Esophagus squamous epithelium (tissue), 5 donors: Measurements from ENCODE around the gene PPP1R27. TPM values are rescaled to one million over a fixed set of nuclear protein-coding genes. Genes with fewer than 3 reads are reported as not detected.

Experiments used
- DNase-seq: peaks from one replicate; lab custom pipeline; 2025; lab: John Stamatoyannopoulos, UW
- H3K27ac ChIP-seq, 4 donors: fragments of 200-600 bp; sonication (generic); one replicate each; pipeline ENCODE4 v1.5.1; 2016 to 2019; ENCODE audit warnings: mild to moderate bottlenecking in 1 of 4
- H3K27me3 ChIP-seq, 4 donors: fragments of 200-600 bp; sonication (generic); 1 replicate in 3 of 4; 2 replicates in 1 of 4; pipeline versions ENCODE4 v1.5.1 to v1.6.0; 2017 to 2021; ENCODE audit warnings: antibody characterized with exemption in 1 of 4
- H3K36me3 ChIP-seq, 3 donors: fragments of 200-600 bp; sonication (generic); one replicate each; pipeline ENCODE4 v1.5.1; 2016 to 2019
- H3K4me1 ChIP-seq, 3 donors: fragments of 200-600 bp; sonication (generic); one replicate each; pipeline ENCODE4 v1.5.1; 2017 to 2019
- H3K4me3 ChIP-seq, 4 donors: fragments of 200-600 bp; sonication (generic); 1 replicate in 3 of 4; 2 replicates in 1 of 4; pipeline ENCODE4 v1.5.1; 2016 to 2019; ENCODE audit warnings: mild to moderate bottlenecking in 2 of 4, moderate library complexity in 1 of 4
- H3K9me3 ChIP-seq, 3 donors: fragments of 200-600 bp; sonication (generic); one replicate each; pipeline ENCODE4 v1.5.1; 2016 to 2019
- CTCF ChIP-seq, 6 experiments: fragments of 450-650 bp in 4 of 6; fragments of 200-600 bp in 2 of 6; sonication (generic) in 2 of 6; IDR thresholded peaks; one replicate each; pipeline ENCODE4 v1.5.1; 2016 to 2019; ENCODE audit warnings: antibody characterized with exemption in 6 of 6, mild to moderate bottlenecking in 4 of 6, moderate library complexity in 4 of 6
- POLR2A ChIP-seq, 4 donors: fragments of 450-650 bp; IDR thresholded peaks; one replicate each; pipeline ENCODE4 v1.6.1; 2017; ENCODE audit warnings: antibody characterized with exemption in 4 of 4, mild to moderate bottlenecking in 4 of 4, moderate library complexity in 3 of 4
- WGBS, 2 donors: methylation state at CpG; one replicate each; pipeline ENCODE4 v1.1.5; 2018; 5-methylcytosine and 5-hydroxymethylcytosine counted together
- intact Hi-C: fragments of 100-400 bp; cut with DNase I; formaldehyde crosslinking; loops from one replicate; pipeline ENCODE4 v1.15.0; 2022
- total RNA-seq, 4 donors: library from RNA; depleted of rRNA; stranded (reverse); fragments of >200 nt; gene quantifications; one replicate each; pipeline ENCODE4 v1.1.0, GENCODE V29; 2016
- donor health status: DM: yes; HTN: yes; CAD: no.

The PPP1R27 gene
- total RNA-seq, 4 donors from 2014 or later, result not detected

GRCh38 chr17:81844327-81844851 lies 9.5 kb upstream of the PPP1R27 start:
- Histone ChIP-seq H3K27me3 (no peaks in the 10 kb centered on the region), H3K9me3 (no peaks in the 10 kb centered on the region), H3K27ac (peak overlapping the region in 3 of 4 donors; percentile 3 to 92 (median 21)), H3K36me3 (peaks cover 52 to 72% (median 64%) of the 10 kb centered on the region in 3 donors), H3K4me3 (no peak overlapping the region), H3K4me1 (peaks cover 19 to 50% (median 21%) of the 10 kb centered on the region in 3 donors)
- intact Hi-C loops, result no loop called here
- no peak for DNase-seq
- 74 to 80% methylated on average over 2 to 3 of the region's 14 CpGs for WGBS, 2 donors
- TF ChIP-seq POLR2A (IDR thresholded peaks at IDR 0.05), result no peak
- TF ChIP-seq CTCF (IDR thresholded peaks at IDR 0.05), result no peak

GRCh38 chr17:81843713-81844326 lies 9.0 kb upstream of the PPP1R27 start:
- no peak for DNase-seq
- TF ChIP-seq POLR2A (IDR thresholded peaks at IDR 0.05), result no peak
- TF ChIP-seq CTCF (IDR thresholded peaks at IDR 0.05), result no peak
- Histone ChIP-seq H3K27me3 (no peaks in the 10 kb centered on the region), H3K4me1 (peaks cover 19 to 56% (median 21%) of the 10 kb centered on the region in 3 donors), H3K4me3 (no peak overlapping the region), H3K27ac (peak overlapping the region in 3 of 4 donors; percentile 21 to 93 (median 92)), H3K36me3 (peaks cover 52 to 67% (median 59%) of the 10 kb centered on the region in 3 donors), H3K9me3 (no peaks in the 10 kb centered on the region)
- intact Hi-C loops, result no loop called here
- WGBS, 2 donors, result 89 to 93% methylated on average over 19 to 20 of the region's 30 CpGs

GRCh38 chr17:81842725-81843504 lies 8.1 kb upstream of the PPP1R27 start:
- intact Hi-C loops, result no loop called here
- H3K36me3 ChIP-seq, result peaks cover 48 to 58% (median 53%) of the 10 kb centered on the region in 3 donors
- TF ChIP-seq POLR2A (IDR thresholded peaks at IDR 0.05) (no peak), CTCF (IDR thresholded peaks at IDR 0.05) (no peak)
- no peak for DNase-seq
- peak overlapping the region; percentile 90 to 93 (median 92) for H3K27ac ChIP-seq
- peaks cover 19 to 60% (median 21%) of the 10 kb centered on the region in 3 donors for H3K4me1 ChIP-seq
- H3K27me3 ChIP-seq, result no peaks in the 10 kb centered on the region
- no peaks in the 10 kb centered on the region for H3K9me3 ChIP-seq
- 47 to 71% methylated on average over 6 to 11 of the region's 21 CpGs for whole genome bisulfite sequencing, 2 donors
- no peak overlapping the region for H3K4me3 ChIP-seq

GRCh38 chr17:81842378-81842724 lies 7.5 kb upstream of the PPP1R27 start:
- DNase-seq, result no peak
- Histone ChIP-seq H3K4me3 (no peak overlapping the region), H3K27me3 (no peaks in the 10 kb centered on the region), H3K27ac (peak overlapping the region; percentile 90 to 93 (median 92)), H3K4me1 (peaks cover 19 to 60% (median 21%) of the 10 kb centered on the region in 3 donors), H3K9me3 (no peaks in the 10 kb centered on the region), H3K36me3 (peaks cover 42 to 52% (median 48%) of the 10 kb centered on the region in 3 donors)
- intact Hi-C loops, result no loop called here
- no peak for TF ChIP-seq POLR2A (IDR thresholded peaks at IDR 0.05)
- TF ChIP-seq CTCF (IDR thresholded peaks at IDR 0.05), result no peak
- WGBS, 2 donors, result 80 to 84% methylated on average over 6 of the region's 11 CpGs

- 15 to 48% methylated on average over 4 to 5 of the region's 15 CpGs for WGBS, 2 donors
- H3K9me3 ChIP-seq, result no peaks in the 10 kb centered on the region
- DNase-seq, result no peak
- intact Hi-C loops, result no loop called here
- no peaks in the 10 kb centered on the region for H3K27me3 ChIP-seq
- peak overlapping the region; percentile 90 to 93 (median 92) for H3K27ac ChIP-seq
- H3K36me3 ChIP-seq, result peaks cover 39 to 47% (median 43%) of the 10 kb centered on the region in 3 donors
- peaks cover 19 to 58% (median 21%) of the 10 kb centered on the region in 3 donors for H3K4me1 ChIP-seq
- no peak for TF ChIP-seq POLR2A (IDR thresholded peaks at IDR 0.05)
- no peak for TF ChIP-seq CTCF (IDR thresholded peaks at IDR 0.05)
- peak overlapping the region in 3 of 4 donors; percentile 16 to 34 (median 24) for H3K4me3 ChIP-seq
Observed at GRCh38 chr17:81841866-81842265, 7.0 kb upstream of the PPP1R27 start.
